ENCODE data around the gene FLOT2. TPM values are rescaled to one million over a fixed set of nuclear protein-coding genes. Genes with fewer than 3 reads are reported as not detected.

FLOT2 gene
- total and polyA plus RNA-seq, 2 of the 8 experiments (the other 6 are each of a cell fraction or from before 2014, with no cell fraction given) = 116 to 189 TPM

- Histone ChIP-seq H3K27me3 (replicated peaks in 1 of 4; ENCODE audit: control insufficient read depth in 3 of 4, extremely low read depth in 1 of 4, insufficient read depth in 3 of 4, low read length in 3 of 4) (no peaks in the 10 kb centered on the region), H3K56ac (replicated peaks; ENCODE audit: insufficient read length, low read depth, low read length) (no peak overlapping the region), H3K18ac (ENCODE audit: extremely low read depth, low read length) (no peak overlapping the region), H4K8ac (ENCODE audit: extremely low read depth, insufficient read depth, low read length) (no peak overlapping the region; the same call in 1 of the 2 replicates), H3K23ac (ENCODE audit: insufficient read length) (no peak overlapping the region), H2BK5ac (ENCODE audit: low read depth, low read length) (no peak overlapping the region), H3K9me3 (ENCODE audit: insufficient read depth in 2 of 2, low read depth in 1 of 2, low read length in 1 of 2) (no peaks in the 10 kb centered on the region), H4K5ac (ENCODE audit: insufficient read length, low read depth, low read length) (no peak overlapping the region), H3K4ac (replicated peaks; ENCODE audit: insufficient read length, low read depth, low read length) (no peak overlapping the region), H2BK15ac (ENCODE audit: low read length) (no peak overlapping the region), H3K23me2 (ENCODE audit: low read depth, low read length) (no peaks in the 10 kb centered on the region), H3K36me3 (ENCODE audit: control insufficient read depth in 2 of 4, insufficient read depth in 4 of 4, low read length in 3 of 4) (peaks cover 4 to 20% (median 17%) of the 10 kb centered on the region in 4 experiments; a peak in 5 of 8 replicates), H2AFZ (ENCODE audit: low read length) (no peak overlapping the region), H3K4me3 (ENCODE audit: extremely low read depth in 1 of 4, insufficient read depth in 2 of 4, low read depth in 3 of 4, low read length in 4 of 4) (no peak overlapping the region), H3K79me1 (ENCODE audit: low read depth, low read length) (no peaks in the 10 kb centered on the region; the same call in 1 of the 2 replicates), H3K4me2 (ENCODE audit: insufficient read depth in 1 of 2, low read depth in 2 of 2, low read length in 2 of 2) (no peak overlapping the region), H4K20me1 (replicated peaks in 1 of 2; ENCODE audit: control insufficient read depth in 1 of 2, insufficient read depth in 2 of 2, low read length in 2 of 2) (peaks cover 3 to 6% of the 10 kb centered on the region in 2 experiments), H2BK120ac (replicated peaks; ENCODE audit: low read depth, low read length) (no peak overlapping the region), H3K27ac (ENCODE audit: low read depth, low read length) (no peak overlapping the region), H2AK5ac (ENCODE audit: low read depth, low read length) (no peak overlapping the region), H3K14ac (ENCODE audit: insufficient read length) (no peak overlapping the region), H3K79me2 (ENCODE audit: control insufficient read depth in 1 of 2, insufficient read depth in 2 of 2, low read length in 2 of 2) (no peaks in the 10 kb centered on the region), H3K4me1 (replicated peaks in 1 of 4; ENCODE audit: control insufficient read depth in 3 of 4, insufficient read depth in 4 of 4, low read length in 3 of 4) (peaks cover 0 to 3% (median under 1%) of the 10 kb centered on the region in 4 experiments; a peak in 3 of 7 replicates), H2BK20ac (ENCODE audit: low read length) (no peak overlapping the region), H2BK12ac (ENCODE audit: low read depth, low read length) (no peak overlapping the region), H4K91ac (replicated peaks; ENCODE audit: insufficient read length, low read length) (no peak overlapping the region), H3K9ac (replicated peaks in 1 of 4; ENCODE audit: extremely low read depth in 1 of 4, low read depth in 3 of 4, low read length in 3 of 4) (no peak overlapping the region)
- CTCF ChIA-PET (ENCODE audit: partially characterized antibody) = interaction anchor here (0.9 to 3.0 kb wide), 6 partner anchors 11 to 231 kb away, joined by 3 to 12 read pairs (median 6); no protein-coding TSS in a partner anchor
- 89% methylated on average over 4 of the region's 10 CpGs; no CpG with 5 or more reads in 1 of the 2 experiments for WGBS, 2 experiments (ENCODE audit: extremely low coverage in 1 of 2, insufficient coverage in 1 of 2, insufficient read length in 1 of 2, insufficient replicate concordance in 2 of 2, low coverage in 1 of 2, low lambda C conversion rate in 2 of 2, missing lambda C conversion rate in 1 of 2)
- POLR2A ChIA-PET (ENCODE audit: partially characterized antibody) = interaction anchor here (0.5 to 2.8 kb wide), 5 partner anchors 11 to 256 kb away, joined by 3 to 19 read pairs (median 5); partner anchors contain the start of gene FLOT2
- FAIRE-seq (no peak), DNase-seq (ENCODE audit: low read depth in 1 of 2, low spot score in 2 of 2) (no peak)
- no peak for TF ChIP-seq SIX5 (IDR thresholded peaks at IDR 0.05; ENCODE audit: low read depth, low read length)
Observed at GRCh38 chr17:28885951-28886350, 11.6 kb downstream of the FLOT2 start.

All from H1 (cell line).